Prostate gland (tissue), 2 donors: ENCODE measurements around the gene LRP8. TPM values are rescaled to one million over a fixed set of nuclear protein-coding genes. Genes with fewer than 3 reads are reported as not detected.

ENCODE experiments used
- DNase-seq: peaks from one replicate; pipeline ENCODE4 v3.0.0-alpha.2; 2019; ENCODE audit warnings: low spot score
- H3K27ac ChIP-seq, 2 donors: fragments of 200-600 bp; sonication (generic); 2 replicates each; pipeline ENCODE4 v1.5.1; 2017 to 2019
- H3K27me3 ChIP-seq: fragments of 200-600 bp; sonication (generic); replicated peaks from 2 replicates; pipeline ENCODE4 v1.5.1; 2019; ENCODE audit not compliant: insufficient read depth
- H3K36me3 ChIP-seq, 2 donors: fragments of 200-600 bp; sonication (generic); 1 replicate in 1 of 2; 2 replicates in 1 of 2; pipeline versions ENCODE4 v1.5.1 to v1.8.1; 2017 to 2019
- H3K4me1 ChIP-seq: fragments of 200-600 bp; sonication (generic); replicated peaks from 2 replicates; pipeline ENCODE4 v1.5.1; 2019
- H3K4me3 ChIP-seq, 2 donors: fragments of 200-600 bp; sonication (generic); 2 replicates each; pipeline ENCODE4 v1.5.1; 2017 to 2019
- H3K9me3 ChIP-seq: fragments of 200-600 bp; sonication (generic); 2 replicates; pipeline ENCODE4 v1.5.1; 2017
- POLR2A ChIP-seq: fragments of 450-650 bp; IDR thresholded peaks from one replicate; pipeline ENCODE4 v1.6.1; 2016; ENCODE audit warnings: antibody characterized with exemption, mild to moderate bottlenecking
- POLR2AphosphoS5 ChIP-seq: sonication (generic); formaldehyde crosslinking; IDR thresholded peaks from one replicate; pipeline ENCODE4 v1.6.1; 2017; ENCODE audit warnings: antibody characterized with exemption
- WGBS: methylation state at CpG from one replicate; pipeline ENCODE4 v1.1.5; 2018; 5-methylcytosine and 5-hydroxymethylcytosine counted together
- intact Hi-C: fragments of 100-400 bp; cut with DNase I; formaldehyde crosslinking; loops from one replicate; pipeline ENCODE4 v1.14.2; 2022
- total RNA-seq, 2 donors: library from RNA; depleted of rRNA; stranded (reverse); fragments of >200 nt; gene quantifications; one replicate each; pipeline ENCODE4 v1.1.0, GENCODE V29; 2016
- TF ChIP-seq, protein P1 (sequence below), 4 experiments: fragments of 200-600 bp in 2 of 4; fragments of 450-650 bp in 2 of 4; sonication (generic) in 2 of 4; IDR thresholded peaks; 1 replicate in 3 of 4; 2 replicates in 1 of 4; pipeline ENCODE4 v1.5.1; 2016 to 2019; ENCODE audit warnings: antibody characterized with exemption in 4 of 4, mild to moderate bottlenecking in 2 of 4, moderate library complexity in 2 of 4

The LRP8 gene
- total RNA-seq, 2 donors from 2014 or later = 6.7 to 130 TPM

DNA sequence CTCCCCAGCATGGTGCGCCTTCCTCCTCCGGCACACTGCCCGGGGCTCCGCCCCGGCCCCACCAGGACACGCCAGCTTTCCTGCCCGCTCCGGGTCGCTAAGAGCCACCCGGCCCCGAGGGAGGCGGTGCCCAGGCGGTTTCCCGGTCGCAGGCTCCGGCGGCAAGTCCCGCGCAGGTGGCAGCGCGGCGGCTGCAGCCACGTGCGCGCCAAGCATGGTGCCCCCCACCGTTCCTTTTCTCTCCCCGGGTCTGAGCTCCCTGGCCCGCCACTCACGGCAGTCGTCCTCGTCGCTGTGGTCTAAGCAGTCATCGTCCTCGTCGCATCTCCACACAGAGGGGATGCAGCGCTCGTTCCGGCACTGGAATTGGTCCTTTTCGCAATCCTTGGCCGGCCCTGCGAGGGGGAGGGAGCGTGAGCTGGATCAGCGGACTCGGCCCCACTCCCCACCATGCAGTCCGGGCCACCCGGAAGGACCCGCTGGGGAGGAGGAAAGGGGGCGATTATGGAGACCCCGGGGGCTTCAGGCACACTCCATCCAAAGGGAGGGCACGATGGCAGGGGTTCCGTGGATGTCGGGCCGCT is 1.2 kb downstream of the LRP8 start:
- H3K4me1 ChIP-seq = peaks cover 6% of the 10 kb centered on the region
- intact Hi-C loops = no loop called here
- peak overlapping the region; percentile 49 to 51 for H3K4me3 ChIP-seq
- peak overlapping the region in 1 of 2 donors; percentile 48 for H3K27ac ChIP-seq
- no peak for DNase-seq
- H3K27me3 ChIP-seq = no peaks in the 10 kb centered on the region
- H3K36me3 ChIP-seq = no peaks in the 10 kb centered on the region
- TF ChIP-seq POLR2AphosphoS5 (no peak), POLR2A (no peak)
- TF ChIP-seq, protein P1, sequence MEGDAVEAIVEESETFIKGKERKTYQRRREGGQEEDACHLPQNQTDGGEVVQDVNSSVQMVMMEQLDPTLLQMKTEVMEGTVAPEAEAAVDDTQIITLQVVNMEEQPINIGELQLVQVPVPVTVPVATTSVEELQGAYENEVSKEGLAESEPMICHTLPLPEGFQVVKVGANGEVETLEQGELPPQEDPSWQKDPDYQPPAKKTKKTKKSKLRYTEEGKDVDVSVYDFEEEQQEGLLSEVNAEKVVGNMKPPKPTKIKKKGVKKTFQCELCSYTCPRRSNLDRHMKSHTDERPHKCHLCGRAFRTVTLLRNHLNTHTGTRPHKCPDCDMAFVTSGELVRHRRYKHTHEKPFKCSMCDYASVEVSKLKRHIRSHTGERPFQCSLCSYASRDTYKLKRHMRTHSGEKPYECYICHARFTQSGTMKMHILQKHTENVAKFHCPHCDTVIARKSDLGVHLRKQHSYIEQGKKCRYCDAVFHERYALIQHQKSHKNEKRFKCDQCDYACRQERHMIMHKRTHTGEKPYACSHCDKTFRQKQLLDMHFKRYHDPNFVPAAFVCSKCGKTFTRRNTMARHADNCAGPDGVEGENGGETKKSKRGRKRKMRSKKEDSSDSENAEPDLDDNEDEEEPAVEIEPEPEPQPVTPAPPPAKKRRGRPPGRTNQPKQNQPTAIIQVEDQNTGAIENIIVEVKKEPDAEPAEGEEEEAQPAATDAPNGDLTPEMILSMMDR (IDR thresholded peaks at IDR 0.05) = no peak
- WGBS = 0% methylated on average over 52 of the region's 53 CpGs
- no peaks in the 10 kb centered on the region for H3K9me3 ChIP-seq

DNA sequence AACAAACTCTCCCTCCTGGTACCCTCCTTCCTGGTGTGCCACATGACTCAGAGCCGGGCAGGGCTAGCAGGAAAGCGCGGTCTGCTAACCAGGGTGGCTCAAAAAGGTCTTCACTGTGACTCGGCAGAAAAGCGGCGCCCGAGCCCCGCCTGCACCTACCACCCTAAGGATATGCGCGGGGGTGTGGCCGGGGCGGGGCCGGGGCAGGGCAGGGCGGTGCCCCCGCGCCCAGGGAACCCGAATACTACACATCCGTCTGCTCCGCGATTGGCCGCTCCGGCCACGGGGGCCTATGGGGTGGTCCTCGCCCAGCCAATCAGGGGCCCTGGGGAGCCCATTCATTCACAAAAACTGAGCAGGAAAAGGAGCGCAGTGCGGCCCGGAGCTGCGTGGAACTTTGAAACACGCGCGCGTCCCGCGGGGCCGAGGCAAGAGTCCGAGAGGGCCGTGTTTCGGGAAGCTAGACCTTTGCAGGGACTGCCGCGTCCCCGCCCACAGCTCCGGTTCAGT is 1.7 kb downstream of the LRP8 start:
- DNase-seq = peak; percentile 88
- H3K36me3 ChIP-seq = no peaks in the 10 kb centered on the region
- H3K27me3 ChIP-seq = no peaks in the 10 kb centered on the region
- intact Hi-C loops = no loop called here
- peak overlapping the region in 1 of 2 donors; percentile 48 for H3K27ac ChIP-seq
- no peaks in the 10 kb centered on the region for H3K9me3 ChIP-seq
- H3K4me1 ChIP-seq = peaks cover 6% of the 10 kb centered on the region
- TF ChIP-seq POLR2AphosphoS5 = peak; percentile 75
- TF ChIP-seq, protein P1 (IDR thresholded peaks at IDR 0.05) = no peak
- H3K4me3 ChIP-seq = peak overlapping the region; percentile 49 to 51
- WGBS = under 1% methylated on average over 29 of the region's 42 CpGs

DNA sequence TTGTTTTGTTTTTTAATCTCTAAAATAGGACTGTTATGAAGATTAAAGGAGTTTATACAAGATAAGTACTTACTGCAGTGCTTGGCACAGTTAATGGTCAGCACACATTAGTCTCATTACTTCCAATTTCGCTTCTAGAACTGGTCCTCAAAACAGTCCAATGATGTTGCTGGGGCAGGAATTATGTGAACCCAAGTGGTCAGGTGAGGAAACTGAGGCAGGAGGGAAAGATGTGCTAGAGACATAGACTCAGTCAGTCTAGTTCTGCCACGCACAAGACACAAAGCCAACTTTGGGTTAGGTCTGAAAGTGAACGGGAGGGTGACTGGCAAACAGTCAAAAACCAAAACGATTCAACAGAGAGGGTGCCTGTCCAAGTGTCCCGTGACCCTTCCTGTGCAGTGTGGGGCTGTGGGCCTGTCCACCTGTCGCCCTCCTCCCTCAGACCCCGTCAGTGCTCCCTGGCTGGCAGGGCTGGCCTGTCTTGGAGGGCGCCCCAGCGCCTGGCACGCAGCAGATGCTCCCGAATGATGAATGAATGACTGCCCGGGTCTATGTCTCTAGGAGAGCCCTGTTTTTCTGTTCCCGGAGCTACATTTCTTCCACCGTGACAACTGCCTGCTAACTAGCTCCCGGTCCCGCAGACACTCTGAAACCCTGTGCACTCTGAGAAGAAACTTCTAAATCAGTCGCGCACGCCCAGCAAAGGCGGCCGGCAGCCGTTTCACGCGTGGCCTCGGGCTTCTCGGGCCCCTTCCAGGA is 2.4 kb downstream of the LRP8 start:
- intact Hi-C loops = no loop called here
- peak overlapping the region; percentile 49 to 51 for H3K4me3 ChIP-seq
- no peak for DNase-seq
- 16% methylated on average over 26 of the region's 26 CpGs for WGBS
- no peaks in the 10 kb centered on the region for H3K27me3 ChIP-seq
- no peak for TF ChIP-seq POLR2AphosphoS5
- no peak for TF ChIP-seq POLR2A
- TF ChIP-seq, protein P1 (IDR thresholded peaks at IDR 0.05) = no peak
- no peaks in the 10 kb centered on the region for H3K36me3 ChIP-seq
- H3K4me1 ChIP-seq = peaks cover 6% of the 10 kb centered on the region
- H3K9me3 ChIP-seq = no peaks in the 10 kb centered on the region
- peak overlapping the region in 1 of 2 donors; percentile 48 for H3K27ac ChIP-seq

DNA sequence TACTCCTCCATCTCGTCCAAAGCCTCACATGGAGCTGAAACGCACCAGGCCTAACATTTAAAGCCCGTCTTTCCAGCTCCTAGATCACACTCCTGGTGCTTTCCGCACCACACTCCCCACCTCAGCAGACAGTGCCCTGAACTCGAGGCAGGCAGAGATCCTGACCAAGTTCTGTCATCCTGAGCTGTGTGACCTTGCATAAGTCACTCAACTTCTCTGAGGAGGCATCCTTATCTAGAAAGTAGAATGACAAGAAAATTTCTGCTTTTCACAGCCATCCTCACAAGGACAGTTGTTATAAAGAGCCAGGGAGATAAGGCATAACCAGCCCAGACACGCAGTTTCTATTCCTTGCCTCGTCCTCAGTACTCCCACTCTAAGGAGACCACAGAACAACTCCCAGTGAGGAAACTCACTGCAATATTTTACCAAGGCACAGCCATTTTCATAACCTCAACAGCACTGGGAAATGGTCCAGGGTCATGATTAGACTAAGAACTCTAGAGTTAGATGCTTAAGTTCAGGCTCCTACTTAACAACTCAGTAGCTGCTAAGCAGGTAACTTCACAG is 3.1 kb downstream of the LRP8 start:
- intact Hi-C loops = no loop called here
- Histone ChIP-seq H3K27ac (no peak overlapping the region), H3K36me3 (no peaks in the 10 kb centered on the region), H3K9me3 (no peaks in the 10 kb centered on the region), H3K27me3 (no peaks in the 10 kb centered on the region), H3K4me3 (no peak overlapping the region), H3K4me1 (peaks cover 6% of the 10 kb centered on the region)
- 86% methylated on average over 7 of the region's 7 CpGs for WGBS
- TF ChIP-seq POLR2AphosphoS5 (no peak), POLR2A (no peak)
- TF ChIP-seq, protein P1 (IDR thresholded peaks at IDR 0.05) = no peak
- DNase-seq = no peak
